MM.1S (cell line): ENCODE results near the gene NDUFA11.

ENCODE experiments used
- EZH2phosphoT487 ChIP-seq: fragments of 300-600 bp; sonication (generic); IDR thresholded peaks from 2 replicates; pipeline ENCODE4 v1.6.1; 2018; ENCODE audit warnings: antibody characterized with exemption, low read length
- TF ChIP-seq, protein P1 (sequence below): fragments of 300-600 bp; sonication (generic); IDR thresholded peaks from 2 replicates; pipeline ENCODE4 v1.5.1; 2016; ENCODE audit warnings: antibody characterized with exemption, low read length, mixed read lengths

DNA sequence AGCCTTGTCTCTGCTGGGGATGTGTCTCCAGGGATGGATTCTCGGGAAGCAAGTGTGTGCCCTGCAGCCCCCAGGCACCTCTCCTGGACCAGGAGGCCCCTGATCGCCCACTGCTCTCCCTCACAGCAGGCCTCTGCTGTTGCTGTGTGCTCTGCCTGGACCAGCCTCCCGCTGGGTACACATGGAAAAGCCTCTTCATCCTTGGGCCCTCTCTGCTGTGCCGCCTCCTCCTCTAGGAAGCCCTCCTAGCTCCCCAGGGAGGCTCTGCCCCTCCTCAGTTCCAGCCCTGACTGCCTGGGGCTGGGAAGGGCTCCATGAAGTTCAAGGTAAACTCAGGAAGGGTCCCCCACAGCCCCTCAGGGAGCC, 12.0 kb downstream of the NDUFA11 start:
- TF ChIP-seq, protein P1, sequence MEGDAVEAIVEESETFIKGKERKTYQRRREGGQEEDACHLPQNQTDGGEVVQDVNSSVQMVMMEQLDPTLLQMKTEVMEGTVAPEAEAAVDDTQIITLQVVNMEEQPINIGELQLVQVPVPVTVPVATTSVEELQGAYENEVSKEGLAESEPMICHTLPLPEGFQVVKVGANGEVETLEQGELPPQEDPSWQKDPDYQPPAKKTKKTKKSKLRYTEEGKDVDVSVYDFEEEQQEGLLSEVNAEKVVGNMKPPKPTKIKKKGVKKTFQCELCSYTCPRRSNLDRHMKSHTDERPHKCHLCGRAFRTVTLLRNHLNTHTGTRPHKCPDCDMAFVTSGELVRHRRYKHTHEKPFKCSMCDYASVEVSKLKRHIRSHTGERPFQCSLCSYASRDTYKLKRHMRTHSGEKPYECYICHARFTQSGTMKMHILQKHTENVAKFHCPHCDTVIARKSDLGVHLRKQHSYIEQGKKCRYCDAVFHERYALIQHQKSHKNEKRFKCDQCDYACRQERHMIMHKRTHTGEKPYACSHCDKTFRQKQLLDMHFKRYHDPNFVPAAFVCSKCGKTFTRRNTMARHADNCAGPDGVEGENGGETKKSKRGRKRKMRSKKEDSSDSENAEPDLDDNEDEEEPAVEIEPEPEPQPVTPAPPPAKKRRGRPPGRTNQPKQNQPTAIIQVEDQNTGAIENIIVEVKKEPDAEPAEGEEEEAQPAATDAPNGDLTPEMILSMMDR, result no peak
- TF ChIP-seq EZH2phosphoT487, result no peak
